GM12891 (cell line): ENCODE measurements around the gene STX2.

ENCODE experiments used
- PAX5 ChIP-seq: IDR thresholded peaks from 2 replicates; pipeline ENCODE4 v1.6.1; 2011; ENCODE audit warnings: low read length, moderate library complexity, mild to moderate bottlenecking; ENCODE audit not compliant: insufficient read depth, severe bottlenecking
- POLR2A ChIP-seq: IDR thresholded peaks from 2 replicates; pipeline ENCODE4 v1.6.1; 2011; ENCODE audit warnings: low read depth, low read length, control low read depth
- POLR2AphosphoS5 ChIP-seq: IDR thresholded peaks from 2 replicates; pipeline ENCODE4 v1.6.1; 2011; ENCODE audit warnings: low read depth, low read length, control low read depth
- POU2F2 ChIP-seq: IDR thresholded peaks from 2 replicates; pipeline ENCODE4 v1.6.1; 2011; ENCODE audit warnings: low read depth, mild to moderate bottlenecking, control low read depth, low read length, moderate library complexity
- SPI1 ChIP-seq: IDR thresholded peaks from 2 replicates; pipeline ENCODE4 v1.6.1; 2011; ENCODE audit warnings: low read depth, low read length, control low read depth
- TAF1 ChIP-seq: IDR thresholded peaks from 2 replicates; pipeline ENCODE4 v1.6.1; 2011; ENCODE audit warnings: low read depth, low read length, control low read depth

GRCh38 chr12:130817804-130818203, 21.2 kb downstream of the STX2 start:
- TF ChIP-seq POLR2AphosphoS5 (no peak), POLR2A (no peak), SPI1 (no peak), POU2F2 (no peak), TAF1 (no peak), PAX5 (no peak)
